SU-DHL-6 (cell line): ENCODE measurements around the gene ZNF138.

ENCODE experiments used
- EZH2phosphoT487 ChIP-seq: fragments of 200-600 bp; sonication (generic), shearing (Covaris generic); conservative IDR thresholded peaks from 2 replicates; pipeline ENCODE4 v1.6.1; 2018; ENCODE audit warnings: mild to moderate bottlenecking, antibody characterized with exemption, low read length, moderate library complexity, mixed read lengths
- TF ChIP-seq, protein P1 (sequence below): fragments of 200-600 bp; sonication (generic); IDR thresholded peaks from one replicate; pipeline ENCODE4 v1.5.1; 2017; ENCODE audit warnings: antibody characterized with exemption, mild to moderate bottlenecking, low read length, moderate library complexity; ENCODE audit not compliant: insufficient read depth, poor library complexity, severe bottlenecking

DNA sequence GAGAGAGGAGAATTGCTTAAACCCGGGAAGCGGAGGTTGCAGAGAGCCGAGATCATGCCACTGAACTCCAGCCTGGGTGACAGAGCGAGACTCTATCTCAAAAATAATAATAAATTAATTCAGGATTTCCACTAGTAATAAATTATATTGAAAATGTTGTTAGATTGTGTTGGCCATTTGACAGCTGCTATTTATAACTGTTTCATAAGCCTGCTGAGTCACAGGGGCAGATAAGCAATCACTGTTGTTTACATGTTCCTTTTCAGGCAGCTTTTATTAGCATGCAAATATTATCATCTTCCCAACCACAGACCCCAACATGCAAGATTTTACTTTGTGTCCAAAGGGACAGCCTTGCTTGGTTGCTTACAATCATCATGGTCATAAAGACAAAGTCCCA, 49.5 kb upstream of the ZNF138 start:
- no peak for TF ChIP-seq EZH2phosphoT487
- TF ChIP-seq, protein P1, sequence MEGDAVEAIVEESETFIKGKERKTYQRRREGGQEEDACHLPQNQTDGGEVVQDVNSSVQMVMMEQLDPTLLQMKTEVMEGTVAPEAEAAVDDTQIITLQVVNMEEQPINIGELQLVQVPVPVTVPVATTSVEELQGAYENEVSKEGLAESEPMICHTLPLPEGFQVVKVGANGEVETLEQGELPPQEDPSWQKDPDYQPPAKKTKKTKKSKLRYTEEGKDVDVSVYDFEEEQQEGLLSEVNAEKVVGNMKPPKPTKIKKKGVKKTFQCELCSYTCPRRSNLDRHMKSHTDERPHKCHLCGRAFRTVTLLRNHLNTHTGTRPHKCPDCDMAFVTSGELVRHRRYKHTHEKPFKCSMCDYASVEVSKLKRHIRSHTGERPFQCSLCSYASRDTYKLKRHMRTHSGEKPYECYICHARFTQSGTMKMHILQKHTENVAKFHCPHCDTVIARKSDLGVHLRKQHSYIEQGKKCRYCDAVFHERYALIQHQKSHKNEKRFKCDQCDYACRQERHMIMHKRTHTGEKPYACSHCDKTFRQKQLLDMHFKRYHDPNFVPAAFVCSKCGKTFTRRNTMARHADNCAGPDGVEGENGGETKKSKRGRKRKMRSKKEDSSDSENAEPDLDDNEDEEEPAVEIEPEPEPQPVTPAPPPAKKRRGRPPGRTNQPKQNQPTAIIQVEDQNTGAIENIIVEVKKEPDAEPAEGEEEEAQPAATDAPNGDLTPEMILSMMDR: no peak
